Measurements from ENCODE around the gene KRTAP5-4. TPM values are rescaled to one million over a fixed set of nuclear protein-coding genes. Genes with fewer than 3 reads are reported as not detected.
"Not testable (repeated sequence)": the region's sequence is repeated elsewhere in the genome, so short reads cannot be mapped to it uniquely, and the experiment has no call there.

KRTAP5-4 gene
- total and polyA plus RNA-seq, 10 donors = not detected

DNA sequence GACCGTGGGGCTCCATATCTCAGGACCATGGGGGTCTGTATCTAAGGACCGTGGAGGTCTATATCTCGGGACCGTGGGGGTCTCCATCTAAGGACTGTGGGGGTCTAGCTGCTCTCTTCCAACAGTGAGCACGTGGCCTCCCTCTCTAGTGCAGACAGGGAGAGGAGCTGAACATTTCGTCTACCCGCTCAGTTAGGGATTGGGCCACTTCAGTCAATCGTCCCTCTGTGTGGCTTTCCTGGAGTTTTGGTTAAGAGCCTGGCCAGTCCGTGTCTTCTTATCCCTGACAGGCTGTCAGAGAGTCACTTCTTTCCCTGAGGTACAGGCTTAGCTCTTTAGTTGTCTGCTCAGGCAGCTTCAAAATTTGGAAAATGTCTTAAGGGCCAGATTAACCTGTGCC, 40.0 kb downstream of the KRTAP5-4 start:
- 73 to 91% (median 84%) methylated on average over 6 to 9 of the region's 9 CpGs for WGBS, 5 donors
- intact Hi-C loops (cut with DNase I; ENCODE audit: low total_unique reads) = no loop called here

DNA sequence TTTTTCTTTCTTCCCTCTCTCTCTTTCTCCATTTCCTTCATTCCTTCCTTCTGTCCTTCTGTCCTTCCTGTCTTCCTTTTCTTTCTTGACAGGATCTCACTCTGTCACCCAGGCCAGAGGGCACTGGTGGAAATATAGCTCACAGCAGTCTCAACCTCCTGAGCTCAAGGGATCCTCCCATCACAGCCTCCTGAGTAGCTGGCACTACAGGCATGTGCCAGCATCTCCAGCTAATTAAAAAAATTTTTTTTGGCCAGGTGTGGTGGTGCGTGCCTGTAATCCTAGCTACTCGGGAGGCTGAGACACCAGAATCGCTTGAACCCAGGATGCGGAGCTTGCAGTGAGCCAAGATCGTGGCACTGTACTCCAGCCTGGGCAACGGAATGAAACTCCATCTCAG, 45.1 kb downstream of the KRTAP5-4 start:
- H3K27me3 ChIP-seq (replicated peaks in 1 of 7) = peaks cover 0 to 64% (median 22%) of the 10 kb centered on the region in 7 donors
- 76 to 87% (median 77%) methylated on average over 6 of the region's 6 CpGs for WGBS, 5 donors
- no peaks in the 10 kb centered on the region for H3K36me3 ChIP-seq
- DNase-seq = no peak
- no peak overlapping the region for H3K4me3 ChIP-seq
- H3K4me1 ChIP-seq = peaks cover 6 to 29% (median 25%) of the 10 kb centered on the region in 6 donors
- intact Hi-C loops (cut with DNase I; ENCODE audit: low total_unique reads) = loop anchor here (10.0 kb wide), 1 partner anchor 372 kb away; no protein-coding TSS in a partner anchor
- TF ChIP-seq, protein P1, sequence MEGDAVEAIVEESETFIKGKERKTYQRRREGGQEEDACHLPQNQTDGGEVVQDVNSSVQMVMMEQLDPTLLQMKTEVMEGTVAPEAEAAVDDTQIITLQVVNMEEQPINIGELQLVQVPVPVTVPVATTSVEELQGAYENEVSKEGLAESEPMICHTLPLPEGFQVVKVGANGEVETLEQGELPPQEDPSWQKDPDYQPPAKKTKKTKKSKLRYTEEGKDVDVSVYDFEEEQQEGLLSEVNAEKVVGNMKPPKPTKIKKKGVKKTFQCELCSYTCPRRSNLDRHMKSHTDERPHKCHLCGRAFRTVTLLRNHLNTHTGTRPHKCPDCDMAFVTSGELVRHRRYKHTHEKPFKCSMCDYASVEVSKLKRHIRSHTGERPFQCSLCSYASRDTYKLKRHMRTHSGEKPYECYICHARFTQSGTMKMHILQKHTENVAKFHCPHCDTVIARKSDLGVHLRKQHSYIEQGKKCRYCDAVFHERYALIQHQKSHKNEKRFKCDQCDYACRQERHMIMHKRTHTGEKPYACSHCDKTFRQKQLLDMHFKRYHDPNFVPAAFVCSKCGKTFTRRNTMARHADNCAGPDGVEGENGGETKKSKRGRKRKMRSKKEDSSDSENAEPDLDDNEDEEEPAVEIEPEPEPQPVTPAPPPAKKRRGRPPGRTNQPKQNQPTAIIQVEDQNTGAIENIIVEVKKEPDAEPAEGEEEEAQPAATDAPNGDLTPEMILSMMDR (IDR thresholded peaks at IDR 0.05 in 8 of 11, conservative IDR thresholded peaks at IDR 0.05 in 3 of 11) = no peak
- TF ChIP-seq POLR2AphosphoS5 (IDR thresholded peaks at IDR 0.05) (no peak), POLR2A (IDR thresholded peaks at IDR 0.05) (no peak)
- peaks cover 0 to 20% (median 12%) of the 10 kb centered on the region in 8 donors for H3K9me3 ChIP-seq
- H3K27ac ChIP-seq = no peak overlapping the region

More for the DNA sequence above, 40.0 kb downstream of the KRTAP5-4 start:
- Histone ChIP-seq H3K4me1 (peaks cover 0 to 4% (median 0%) of the 10 kb centered on the region in 6 donors), H3K9me3 (peaks cover 0 to 20% (median 12%) of the 10 kb centered on the region in 8 donors), H3K4me3 (no peak overlapping the region), H3K36me3 (no peaks in the 10 kb centered on the region), H3K27ac (no peak overlapping the region), H3K27me3 (replicated peaks in 1 of 7) (peaks cover 0 to 61% (median 4%) of the 10 kb centered on the region in 7 donors)
- no peak for DNase-seq
- TF ChIP-seq, protein P1 (IDR thresholded peaks at IDR 0.05 in 8 of 11, conservative IDR thresholded peaks at IDR 0.05 in 3 of 11) = no peak
- TF ChIP-seq POLR2A (IDR thresholded peaks at IDR 0.05) (no peak), POLR2AphosphoS5 (IDR thresholded peaks at IDR 0.05) (no peak)

DNA sequence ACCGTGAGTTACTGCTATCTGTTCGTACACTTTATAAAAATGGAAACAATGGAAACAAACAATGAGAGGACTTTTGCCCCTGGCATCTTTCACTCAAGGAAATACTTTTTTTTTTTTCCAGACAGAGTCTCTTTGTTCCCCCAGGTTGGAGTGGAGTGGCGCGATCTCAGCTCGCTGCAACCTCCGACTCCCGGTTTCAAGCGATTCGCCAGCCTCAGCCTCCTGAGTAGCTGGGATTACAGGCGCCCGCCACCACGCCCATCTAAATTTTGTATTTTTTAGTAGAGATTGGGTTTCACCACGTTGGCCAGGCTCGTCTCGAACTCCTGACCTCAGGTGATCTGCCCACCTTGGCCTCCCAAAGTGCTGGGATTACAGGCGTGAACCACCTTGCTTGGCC, 46.2 kb downstream of the KRTAP5-4 start:
- TF ChIP-seq, protein P1 (IDR thresholded peaks at IDR 0.05 in 8 of 11, conservative IDR thresholded peaks at IDR 0.05 in 3 of 11) = peak in 1 of 11 experiments; percentile 12
- not testable (repeated sequence) for DNase-seq, H3K27ac ChIP-seq, H3K4me3 ChIP-seq, H3K36me3 ChIP-seq
- WGBS, 5 donors = 83 to 89% (median 87%) methylated on average over 16 of the region's 16 CpGs
- H3K4me1 ChIP-seq = peaks cover 11 to 37% (median 32%) of the 10 kb centered on the region in 6 donors
- intact Hi-C loops (cut with DNase I; ENCODE audit: low total_unique reads) = loop anchor here (10.0 kb wide), 1 partner anchor 371 kb away; no protein-coding TSS in a partner anchor
- H3K9me3 ChIP-seq = peaks cover 0 to 20% (median 12%) of the 10 kb centered on the region in 8 donors
- H3K27me3 ChIP-seq (replicated peaks in 1 of 7) = peaks cover 0 to 72% (median 30%) of the 10 kb centered on the region in 7 donors

DNA sequence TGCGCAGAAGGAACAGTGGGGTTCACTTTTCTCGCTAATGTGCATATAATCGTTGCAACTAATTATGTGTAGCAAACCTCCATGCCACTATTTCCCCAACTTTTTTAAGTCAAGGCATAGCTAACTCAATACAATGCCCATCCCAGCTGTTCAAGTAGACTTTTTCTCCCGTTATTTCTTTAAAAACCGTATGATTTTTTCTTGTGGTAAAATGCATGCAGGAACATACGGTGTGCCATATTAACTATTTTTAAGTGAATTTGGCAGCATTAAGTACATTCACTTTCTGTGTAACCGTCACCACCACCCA, 47.0 kb downstream of the KRTAP5-4 start:
- Histone ChIP-seq H3K27me3 (replicated peaks in 1 of 7) (peaks cover 0 to 80% (median 34%) of the 10 kb centered on the region in 7 donors), H3K4me3 (peak overlapping the region in 3 of 8 donors; percentile 49 to 79 (median 53)), H3K4me1 (peaks cover 13 to 46% (median 38%) of the 10 kb centered on the region in 6 donors), H3K9me3 (peaks cover 0 to 20% (median 12%) of the 10 kb centered on the region in 8 donors), H3K27ac (no peak overlapping the region), H3K36me3 (no peaks in the 10 kb centered on the region)
- no peak for TF ChIP-seq POLR2A (IDR thresholded peaks at IDR 0.05)
- TF ChIP-seq POLR2AphosphoS5 (IDR thresholded peaks at IDR 0.05) = no peak
- TF ChIP-seq, protein P1 (IDR thresholded peaks at IDR 0.05 in 8 of 11, conservative IDR thresholded peaks at IDR 0.05 in 3 of 11) = peak in 2 of 11 experiments; percentile 4 to 25
- WGBS, 5 donors = 16 to 20% (median 18%) methylated on average over 7 of the region's 7 CpGs
- intact Hi-C loops (cut with DNase I; ENCODE audit: low total_unique reads) = loop anchor here (10.0 kb wide), 1 partner anchor 370 kb away; no protein-coding TSS in a partner anchor
- no peak for DNase-seq

Data from spleen (tissue), 11 donors.